Caki2 (cell line): ENCODE results near the gene DIAPH2. TPM values are rescaled to one million over a fixed set of nuclear protein-coding genes. Genes with fewer than 3 reads are reported as not detected.
A peak's percentile ranks its signal among the peaks of the same experiment; 100 is the strongest.

Experiments used
- DNase-seq: peaks from one replicate; pipeline ENCODE4 v3.0.0-alpha.2; 2015; ENCODE audit warnings: low read depth
- in situ Hi-C: cut with HindIII; loops from 2 replicates; pipeline ENCODE4 v1.10.0; 2016; ENCODE audit warnings: low sequenced_read_pairs, low pct_unique_long_range_greater_than_20kb, mixed read lengths
- total RNA-seq: library from RNA; depleted of rRNA; stranded (reverse); fragments of >200 nt; shearing (Covaris generic); gene quantifications from 2 replicates; pipeline ENCODE4 v1.2.3, GENCODE V29; 2014; ENCODE audit warnings: low replicate concordance

The DIAPH2 gene
- total RNA-seq, 1 experiment from 2014 or later, result 4.0 TPM

DNA sequence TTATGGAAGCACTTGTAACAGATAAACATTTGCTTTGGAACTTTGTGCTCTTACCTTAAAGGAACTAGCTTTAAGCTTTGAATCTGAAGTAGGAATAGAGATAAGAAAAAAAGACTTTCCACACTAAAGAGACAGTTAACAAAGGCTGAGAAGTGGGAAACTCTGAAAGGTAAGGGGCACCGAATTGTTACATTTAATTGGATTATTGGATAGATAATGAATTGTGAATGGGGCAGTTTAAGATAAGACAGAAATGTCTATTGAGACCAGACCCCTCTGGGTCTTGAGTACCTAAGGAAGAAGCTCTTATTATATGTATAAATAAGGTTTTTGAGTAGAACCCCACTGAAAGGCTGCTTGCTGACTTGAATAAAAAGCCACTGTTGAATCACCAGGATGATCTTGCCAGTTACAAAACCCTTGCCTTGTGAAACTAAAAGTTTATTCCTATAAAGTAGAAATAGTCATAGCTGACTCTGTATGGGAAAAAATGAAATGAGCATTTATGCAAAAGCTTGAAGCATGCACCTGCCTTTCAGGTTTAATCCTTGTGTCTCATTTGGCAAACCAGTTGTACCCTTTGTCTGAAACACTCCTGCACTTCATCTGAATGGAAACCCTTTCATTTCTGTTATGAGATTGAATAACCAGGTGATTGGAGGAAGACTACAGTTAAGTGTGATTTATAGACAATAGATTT is 622.3 kb downstream of the DIAPH2 start:
- DNase-seq, result no peak
- in situ Hi-C loops, result no loop called here

DNA sequence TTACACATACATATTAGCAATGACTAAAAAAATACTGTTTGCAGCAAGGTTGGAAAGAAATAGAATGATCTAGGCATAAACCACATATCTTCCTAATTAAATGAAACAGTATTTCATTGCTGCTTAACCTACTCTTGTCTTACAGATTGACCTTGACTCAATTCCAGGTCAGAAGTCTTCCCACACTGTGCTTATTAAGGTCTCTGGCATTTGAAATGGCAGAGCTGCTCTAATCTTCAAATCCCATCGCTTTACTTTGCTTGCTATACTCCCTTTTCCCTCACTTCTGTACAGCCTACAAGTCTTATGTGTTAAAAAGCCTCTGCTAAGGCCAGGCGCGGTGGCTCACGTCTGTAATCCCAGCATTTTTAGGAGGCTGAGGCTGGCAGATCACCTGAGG is 623.5 kb downstream of the DIAPH2 start:
- in situ Hi-C loops, result no loop called here
- no peak for DNase-seq

DNA sequence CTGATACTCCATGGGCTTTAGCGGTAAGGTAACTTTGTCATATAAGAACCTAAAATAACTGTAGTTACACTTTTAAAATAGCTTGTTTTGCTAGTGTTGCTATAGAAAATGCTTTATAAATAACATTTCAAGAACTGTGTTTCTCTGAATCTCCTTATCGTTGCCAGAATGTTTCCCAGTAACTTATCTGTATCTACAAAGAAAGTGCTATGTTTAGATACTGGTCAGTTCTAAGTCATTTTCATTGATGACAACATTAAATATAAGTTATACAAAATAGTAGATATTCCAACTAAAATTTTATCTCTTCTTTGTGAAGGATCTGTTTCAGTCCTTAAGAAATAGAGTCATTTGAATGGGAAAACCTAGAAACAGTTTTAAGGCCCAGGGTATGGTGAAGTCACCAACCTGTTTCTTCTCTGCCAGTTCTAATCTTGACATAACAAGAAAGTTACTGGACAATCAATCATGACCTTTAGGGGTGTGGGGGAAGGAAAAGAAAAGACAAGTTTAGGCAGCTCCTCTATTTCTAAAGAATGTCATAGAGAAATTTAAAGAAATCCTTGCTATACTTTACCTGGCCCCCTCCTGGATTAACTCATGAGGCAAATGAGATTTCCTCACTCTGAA is 625.0 kb downstream of the DIAPH2 start:
- in situ Hi-C loops, result no loop called here
- DNase-seq, result no peak

DNA sequence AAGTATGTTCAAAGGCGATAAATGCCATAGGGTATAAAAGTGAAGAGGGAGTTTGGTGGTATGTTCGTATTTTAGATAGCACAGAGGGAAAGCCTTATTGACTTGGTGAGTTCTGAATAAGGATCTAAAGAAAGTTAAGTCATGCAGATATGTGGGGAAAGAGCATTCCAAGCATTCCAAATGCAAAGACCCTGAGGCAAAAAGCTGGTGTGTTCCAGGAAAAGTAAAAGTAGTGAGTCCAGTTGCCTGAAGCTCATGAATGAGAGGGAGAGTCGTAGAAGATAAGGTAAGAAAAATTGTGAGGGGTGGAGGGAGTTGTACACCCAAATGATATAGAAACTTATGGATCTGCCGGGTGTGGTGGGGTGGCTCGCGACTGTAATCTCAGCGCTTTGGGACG is 625.7 kb downstream of the DIAPH2 start:
- DNase-seq, result peak; percentile 13
- in situ Hi-C loops, result no loop called here

DNA sequence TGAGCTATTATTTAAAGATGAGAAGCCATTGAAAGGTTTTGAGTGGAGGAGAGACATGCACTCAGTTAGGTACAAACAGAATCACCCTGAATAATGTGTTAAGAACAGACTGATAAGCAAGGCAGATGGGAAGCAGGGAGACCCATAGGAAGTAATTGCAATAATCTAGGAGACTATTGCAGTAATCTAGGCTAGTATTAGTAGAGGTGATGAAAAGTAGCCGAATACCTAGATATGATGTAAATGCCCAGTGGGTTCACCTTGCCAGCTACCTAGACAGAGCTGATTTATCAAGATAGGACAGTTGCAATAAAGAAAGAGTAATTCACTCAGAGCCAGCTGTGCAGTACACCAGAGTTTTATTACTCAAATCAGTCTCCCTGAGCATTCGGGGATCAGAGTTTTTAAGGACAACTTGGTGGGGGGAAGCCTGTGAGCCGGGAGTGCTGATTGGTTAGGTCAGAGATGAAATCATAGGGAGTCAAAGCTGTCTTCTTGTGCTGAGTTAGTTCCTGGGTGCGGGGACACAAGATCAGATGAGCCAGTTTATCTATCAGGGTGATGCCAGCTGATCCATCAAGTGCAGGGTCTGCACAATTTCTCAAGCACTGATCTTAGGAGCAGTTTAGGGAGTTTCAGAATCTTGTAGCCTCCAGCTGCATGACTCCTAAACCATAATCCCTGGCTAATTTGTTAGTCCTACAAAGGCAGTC is 626.6 kb downstream of the DIAPH2 start:
- DNase-seq, result no peak
- in situ Hi-C loops, result no loop called here

DNA sequence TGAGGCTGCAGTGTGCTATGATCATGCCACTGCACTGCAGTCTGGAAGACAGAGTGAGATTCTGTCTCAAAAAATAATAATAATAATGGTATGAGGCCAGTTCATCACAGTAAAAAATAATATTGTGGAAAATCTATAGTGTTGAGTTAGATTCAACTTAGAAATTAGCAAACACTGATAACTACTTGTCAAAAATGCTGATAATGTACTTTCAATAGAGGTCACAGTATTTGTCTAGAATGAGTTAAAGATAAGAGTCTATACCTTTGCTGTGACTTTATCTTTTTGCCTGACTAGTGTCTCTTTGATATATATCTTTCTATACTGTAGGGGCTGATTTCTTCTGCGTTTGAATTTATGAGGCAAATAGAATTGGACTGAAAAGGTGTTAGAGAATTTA is 629.7 kb downstream of the DIAPH2 start:
- DNase-seq, result no peak
- in situ Hi-C loops, result no loop called here

DNA sequence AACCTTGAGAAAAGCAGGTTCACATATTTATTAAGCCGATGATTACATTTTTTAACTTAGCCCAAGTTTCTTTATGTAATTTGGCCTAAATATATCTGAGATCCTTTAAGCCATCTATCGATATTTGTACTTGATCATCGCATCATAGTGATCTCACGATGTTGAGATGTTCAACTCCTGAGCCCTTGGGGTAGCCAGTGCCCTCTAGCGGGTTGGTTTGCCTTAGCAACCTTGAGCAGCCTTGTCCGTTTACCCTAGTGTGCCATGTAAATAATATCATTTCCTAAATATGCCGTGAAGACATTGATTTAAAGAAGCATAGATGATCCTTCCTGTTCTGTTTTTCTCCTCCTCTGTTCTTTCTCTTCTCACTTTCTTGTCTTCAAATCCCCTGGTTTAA is 631.3 kb downstream of the DIAPH2 start:
- in situ Hi-C loops, result no loop called here
- no peak for DNase-seq

DNA sequence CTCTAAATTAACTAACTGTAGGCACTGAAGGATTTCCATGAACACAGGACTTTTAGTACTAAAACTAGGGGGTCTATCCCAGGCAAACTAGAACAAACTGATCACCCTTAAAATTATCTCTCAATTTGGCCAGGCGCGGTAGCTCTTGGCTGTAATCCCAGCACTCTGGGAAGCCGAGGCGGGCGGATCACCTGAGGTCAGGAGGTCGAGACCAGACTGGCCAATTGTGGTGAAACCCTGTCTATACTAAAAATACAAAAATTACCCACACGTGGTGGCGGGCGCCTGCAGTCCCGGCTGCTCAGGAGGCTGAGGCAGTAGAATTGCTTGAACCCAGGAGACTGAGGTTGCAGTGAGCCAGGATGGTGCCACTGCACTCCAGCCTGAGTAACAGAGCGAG is 635.7 kb downstream of the DIAPH2 start:
- in situ Hi-C loops, result no loop called here
- DNase-seq, result no peak

DNA sequence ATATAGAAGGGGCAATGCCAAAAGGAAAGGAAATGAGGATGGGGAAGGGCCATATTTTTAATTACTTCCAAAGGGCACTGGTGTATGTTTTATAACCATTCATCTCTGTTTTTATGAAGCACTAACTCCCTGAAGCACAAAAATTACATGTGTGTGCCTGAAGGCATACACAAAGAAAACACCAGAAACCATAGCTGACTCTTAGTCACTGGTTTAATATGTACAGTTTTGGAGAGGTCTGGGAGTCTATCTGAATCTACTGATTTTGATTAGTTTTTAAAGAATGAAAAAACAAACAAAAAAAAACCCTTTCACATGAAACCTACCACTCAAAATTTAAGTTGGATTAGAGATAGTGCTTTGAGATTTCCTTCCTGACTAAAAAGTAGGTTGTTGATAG is 637.8 kb downstream of the DIAPH2 start:
- no peak for DNase-seq
- in situ Hi-C loops, result no loop called here

DNA sequence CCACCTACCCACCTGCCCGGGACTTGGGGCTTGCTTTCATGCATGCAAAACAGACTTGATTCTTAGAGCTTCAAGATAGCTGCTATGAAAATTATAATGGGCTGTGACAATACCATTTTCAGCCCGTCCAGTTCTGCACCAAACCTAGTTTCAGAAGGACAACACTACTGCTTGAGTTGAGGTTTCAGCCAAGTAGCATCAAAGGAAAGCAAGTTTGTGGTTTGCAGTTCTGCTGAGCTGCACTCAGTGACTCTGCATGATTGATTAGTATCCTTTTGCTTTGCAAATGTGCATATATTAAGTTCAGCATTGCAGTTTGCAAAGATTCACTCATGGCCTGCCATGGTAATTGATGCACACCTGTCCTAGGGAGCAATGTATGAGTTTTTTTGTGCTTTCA is 641.8 kb downstream of the DIAPH2 start:
- no peak for DNase-seq

DNA sequence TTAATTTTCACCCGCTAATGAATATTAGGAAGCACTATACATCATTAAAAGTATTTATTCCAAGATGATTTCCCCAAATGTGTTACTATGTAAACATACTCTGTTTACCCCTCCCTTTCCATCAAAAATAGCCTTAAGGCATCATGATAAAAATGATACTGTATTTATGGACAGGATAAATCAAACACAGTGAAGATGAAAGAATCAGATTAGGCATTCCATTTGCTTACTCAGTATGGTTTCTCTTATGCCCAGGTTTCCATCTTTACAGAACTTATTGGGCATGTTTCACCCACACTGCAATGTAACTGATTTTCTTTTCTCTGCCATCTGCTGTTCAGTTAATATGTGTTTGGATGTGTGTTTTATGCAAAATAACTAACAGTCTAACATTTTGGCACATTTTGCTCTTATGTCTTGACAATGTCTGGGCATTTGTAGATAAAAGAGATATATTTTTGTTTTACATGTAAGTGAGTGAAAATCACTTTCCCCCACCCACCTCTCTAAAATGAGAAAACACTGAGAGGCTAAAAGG is 644.3 kb downstream of the DIAPH2 start:
- no peak for DNase-seq
- in situ Hi-C loops, result no loop called here

More for the DNA sequence above, 641.8 kb downstream of the DIAPH2 start:
- in situ Hi-C loops, result no loop called here

DNA sequence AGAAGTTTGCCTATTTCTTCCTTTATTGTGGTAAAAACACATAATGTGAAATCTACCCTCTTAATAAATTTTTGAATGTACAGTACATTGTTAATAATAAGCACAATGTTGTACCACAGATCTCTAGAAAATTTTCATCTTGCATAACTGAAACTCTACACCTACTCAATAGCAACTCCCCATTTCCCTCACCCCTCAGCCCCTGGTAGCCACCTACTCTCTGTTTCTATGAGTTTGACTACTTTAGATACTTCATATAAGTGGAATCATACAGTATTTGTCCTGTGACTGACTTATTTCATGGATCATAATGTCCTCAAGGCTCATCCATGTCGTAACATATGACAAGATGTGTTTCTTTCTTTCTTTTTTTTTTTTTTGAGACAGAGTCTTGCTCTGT is 645.5 kb downstream of the DIAPH2 start:
- in situ Hi-C loops, result no loop called here
- DNase-seq, result no peak

DNA sequence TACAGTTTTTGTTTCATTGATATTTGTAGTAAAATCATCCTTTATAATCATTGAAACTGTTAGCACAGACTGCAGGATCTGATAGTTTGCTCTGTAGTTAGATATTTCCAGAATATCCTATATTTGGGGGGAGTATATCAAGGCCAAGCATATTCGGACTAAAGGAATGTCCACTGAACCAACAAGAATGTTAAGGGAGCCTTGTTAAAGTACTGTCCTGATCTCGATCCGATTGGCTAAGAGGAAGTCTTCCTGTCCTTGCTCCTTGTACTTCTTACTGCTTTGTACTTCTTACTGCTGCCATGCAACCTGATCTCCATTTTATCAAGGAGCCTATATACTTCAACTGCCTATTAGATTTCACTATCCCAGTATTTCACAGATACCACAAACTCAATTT is 648.3 kb downstream of the DIAPH2 start:
- in situ Hi-C loops, result no loop called here
- DNase-seq, result no peak

DNA sequence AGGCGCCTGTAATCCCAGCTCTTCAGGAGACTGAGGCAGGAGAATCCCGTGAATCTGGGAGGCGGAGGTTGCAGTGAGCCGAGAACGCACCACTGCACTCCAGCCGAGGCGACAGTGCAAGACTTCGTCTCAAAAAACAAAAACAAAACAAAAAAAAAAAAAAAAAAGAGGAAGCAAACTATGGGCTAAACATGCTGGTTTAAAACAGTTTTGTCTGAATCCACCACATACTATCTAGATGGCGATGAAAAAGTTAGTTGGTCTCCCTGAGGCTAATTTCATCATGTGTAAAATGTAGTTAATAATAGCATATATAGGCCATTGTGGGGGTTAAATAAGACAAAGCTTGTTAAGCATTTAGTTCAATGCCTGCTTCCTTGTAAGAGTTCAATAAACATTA is 650.2 kb downstream of the DIAPH2 start:
- DNase-seq, result no peak
- in situ Hi-C loops, result no loop called here

DNA sequence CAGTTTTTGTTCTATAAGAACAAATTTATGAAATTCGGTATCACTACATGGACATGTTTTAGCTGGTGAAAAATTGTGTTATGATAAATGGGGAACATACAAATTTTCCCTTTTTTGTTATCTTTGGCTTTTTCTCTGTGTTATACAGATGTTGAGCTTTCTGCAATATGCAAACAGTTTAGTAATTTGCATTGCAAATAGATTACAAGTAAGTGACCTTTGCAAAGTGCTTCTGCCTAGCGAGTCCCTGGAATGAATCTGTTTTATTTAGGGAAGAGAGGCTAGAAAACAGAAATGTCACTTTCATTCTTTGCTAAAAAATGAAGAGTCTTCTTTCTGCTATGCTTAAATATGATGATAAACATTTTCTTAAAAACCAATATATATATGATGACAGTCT is 660.1 kb downstream of the DIAPH2 start:
- no peak for DNase-seq
- in situ Hi-C loops, result no loop called here

DNA sequence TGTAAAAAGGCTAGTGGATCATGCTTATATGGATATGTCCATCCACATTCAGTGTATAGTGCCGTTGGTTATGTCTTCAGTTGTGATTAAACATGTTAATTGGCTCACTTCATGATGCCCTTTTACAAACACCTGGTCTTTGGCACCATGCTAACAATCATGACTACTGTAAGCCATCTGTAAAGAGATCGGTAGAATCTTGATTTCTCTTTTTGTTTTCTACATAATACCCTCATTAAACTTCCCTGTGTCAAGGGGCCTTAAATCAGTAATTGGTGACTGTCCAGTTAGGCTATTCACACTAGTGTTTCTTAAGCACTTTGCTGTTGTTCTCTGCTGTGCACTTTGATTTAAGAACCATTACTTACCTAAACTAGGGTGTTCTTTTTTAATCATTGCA is 674.3 kb downstream of the DIAPH2 start:
- no peak for DNase-seq
- in situ Hi-C loops, result no loop called here

DNA sequence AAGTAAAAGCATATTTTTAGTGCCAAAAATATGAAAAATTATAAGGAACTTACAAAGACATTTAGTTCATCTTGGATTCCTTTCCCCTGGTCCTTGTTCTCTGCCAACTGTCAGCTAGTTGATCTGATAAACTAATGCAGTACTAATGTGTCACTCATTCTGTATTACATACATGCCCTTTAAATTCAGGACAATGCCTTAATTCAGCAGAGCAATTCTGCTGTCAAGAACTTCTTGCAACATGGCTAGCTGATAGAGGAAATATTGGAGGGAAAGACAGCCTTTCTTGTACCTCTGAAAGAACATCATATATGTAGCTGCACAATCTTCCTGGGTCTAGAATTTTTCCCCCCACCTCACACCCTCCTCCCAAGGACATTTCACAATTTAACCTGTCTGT is 679.2 kb downstream of the DIAPH2 start:
- in situ Hi-C loops, result no loop called here
- no peak for DNase-seq

DNA sequence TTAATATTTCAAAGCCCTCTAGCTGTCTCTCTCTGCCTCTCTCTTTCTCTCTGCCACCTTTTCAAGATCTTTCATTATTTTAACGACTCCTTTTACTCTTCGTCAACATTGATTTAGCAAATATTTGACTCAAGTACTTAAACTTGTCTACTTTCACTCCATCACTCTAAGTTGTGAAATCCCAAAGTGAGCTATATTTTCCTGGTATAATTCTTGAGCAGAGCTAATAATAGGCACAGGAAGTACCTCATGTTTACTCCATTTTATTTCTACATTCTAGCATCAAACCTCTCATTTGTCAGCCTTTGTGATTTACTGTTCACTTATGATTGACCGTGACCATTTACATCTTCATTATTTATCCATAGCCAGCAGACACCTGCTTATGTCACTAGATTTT is 681.6 kb downstream of the DIAPH2 start:
- in situ Hi-C loops, result no loop called here
- no peak for DNase-seq

DNA sequence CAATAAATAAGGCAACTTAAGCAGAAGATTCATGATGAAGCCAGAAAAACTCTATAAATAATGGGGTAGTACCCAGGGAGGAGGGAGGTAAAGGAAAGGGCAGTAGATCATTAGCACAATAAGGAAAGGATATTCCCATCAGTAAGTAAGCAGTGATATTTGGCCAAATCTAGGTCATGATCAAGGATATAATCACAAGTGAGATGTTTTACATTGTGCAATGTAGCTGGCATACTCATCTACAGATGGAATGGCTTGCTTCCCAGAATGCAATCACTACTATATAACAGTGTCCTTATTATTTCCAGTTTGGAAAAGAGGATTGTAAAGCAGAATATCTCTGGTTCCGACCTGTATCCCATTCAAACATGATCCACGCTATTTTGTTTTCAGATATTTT is 682.5 kb downstream of the DIAPH2 start:
- in situ Hi-C loops, result no loop called here
- DNase-seq, result no peak
